Common myeloid progenitor, CD34-positive (primary cell): ENCODE data around the gene OTOF. TPM values are rescaled to one million over a fixed set of nuclear protein-coding genes. Genes with fewer than 3 reads are reported as not detected.

Experiments
- CTCF ChIA-PET: fragments of 350-600 bp; sonication (Branson Sonifier 250); formaldehyde crosslinking; loops from one replicate; lab custom pipeline; 2021; ENCODE audit warnings: antibody characterized with exemption; lab: Charles Lee
- POLR2A ChIA-PET: fragments of 350-600 bp; sonication (Branson Sonifier 250); formaldehyde crosslinking; loops from one replicate; lab custom pipeline; 2021; ENCODE audit warnings: antibody characterized with exemption; lab: Charles Lee
- DNase-seq, 3 donors: peaks; one replicate each; pipeline versions ENCODE4 v3.0.0 to v3.0.0-alpha.2; 2013
- H3K27ac ChIP-seq, 2 experiments: 1 replicate in 1 of 2; 2 replicates in 1 of 2; pipeline ENCODE4 v1.7.0; 2013; ENCODE audit warnings: inconsistent platforms in 2 of 2, low read length in 2 of 2, mild to moderate bottlenecking in 2 of 2, low read depth in 1 of 2, moderate library complexity in 1 of 2; ENCODE audit not compliant: severe bottlenecking in 2 of 2, insufficient read depth in 1 of 2, poor library complexity in 1 of 2
- H3K27me3 ChIP-seq, 5 experiments: replicated peaks in 2 of 5; 1 replicate in 3 of 5; 2 replicates in 2 of 5; pipeline versions ENCODE4 v1.6.1 to v1.7.0; 2013; ENCODE audit warnings: low read length in 4 of 5, mild to moderate bottlenecking in 2 of 5, moderate library complexity in 2 of 5, inconsistent platforms in 1 of 5; ENCODE audit not compliant: insufficient read depth in 5 of 5, control insufficient read depth in 4 of 5
- H3K36me3 ChIP-seq, 4 experiments: 1 replicate in 2 of 4; 2 replicates in 2 of 4; pipeline versions ENCODE4 v1.6.1 to v1.7.0; 2013; ENCODE audit warnings: low read length in 3 of 4, control low read depth in 1 of 4, mild to moderate bottlenecking in 1 of 4; ENCODE audit not compliant: control insufficient read depth in 4 of 4, insufficient read depth in 4 of 4
- H3K4me1 ChIP-seq, 4 experiments: 1 replicate in 3 of 4; 2 replicates in 1 of 4; pipeline versions ENCODE4 v1.6.1 to v1.7.1; 2013; ENCODE audit warnings: low read length in 3 of 4, mild to moderate bottlenecking in 3 of 4, control low read depth in 1 of 4, inconsistent platforms in 1 of 4, moderate library complexity in 1 of 4; ENCODE audit not compliant: control insufficient read depth in 4 of 4, insufficient read depth in 4 of 4; ENCODE audit errors: control extremely low read depth in 1 of 4
- H3K4me3 ChIP-seq, 7 experiments: 1 replicate in 4 of 7; 2 replicates in 3 of 7; pipeline versions ENCODE4 v1.5.1 to v1.7.0; 2013; ENCODE audit warnings: mild to moderate bottlenecking in 7 of 7, low read length in 6 of 7, moderate library complexity in 6 of 7, inconsistent platforms in 2 of 7, low read depth in 2 of 7, control low read depth in 1 of 7; ENCODE audit not compliant: insufficient read depth in 4 of 7, control insufficient read depth in 1 of 7; ENCODE audit errors: extremely low read depth in 1 of 7
- H3K9me3 ChIP-seq, 5 experiments: 1 replicate in 4 of 5; 2 replicates in 1 of 5; pipeline versions ENCODE4 v1.6.1 to v1.7.1; 2013; ENCODE audit warnings: low read length in 4 of 5, mild to moderate bottlenecking in 2 of 5, inconsistent platforms in 1 of 5, low read depth in 1 of 5, moderate library complexity in 1 of 5; ENCODE audit not compliant: control insufficient read depth in 4 of 5, insufficient read depth in 2 of 5; ENCODE audit errors: control extremely low read depth in 1 of 5
- WGBS: methylation state at CpG from one replicate; pipeline ENCODE4 v1.1.5; 2013; ENCODE audit not compliant: insufficient coverage; 5-methylcytosine and 5-hydroxymethylcytosine counted together
- polyA plus RNA-seq: library from polyadenylated mRNA; unstranded; fragments of 120-200 nt; gene quantifications from one replicate; pipeline ENCODE4 v1.2.1, GENCODE V29; 2013

The OTOF gene
- polyA plus RNA-seq, result 0.04 TPM

DNA sequence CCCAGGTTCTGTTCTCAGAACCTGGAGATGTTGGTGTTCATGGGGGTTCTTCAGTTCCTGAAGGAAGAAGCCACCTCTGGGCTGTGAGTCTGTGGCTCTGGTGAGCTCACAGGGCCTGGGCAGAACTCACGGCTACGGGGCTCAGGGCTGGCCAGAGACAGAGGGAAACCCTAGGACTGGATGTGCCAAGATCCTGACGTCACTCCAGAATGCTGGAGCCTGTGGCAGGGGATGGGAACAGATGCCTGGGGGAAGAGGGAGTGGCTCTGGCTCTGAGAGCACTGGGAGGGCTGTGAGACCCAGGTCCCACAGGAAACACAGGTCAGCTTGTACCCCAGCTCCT is at the start of gene OTOF:
OTOF (minus strand) TSS at position 214 of the 343 bp plus-strand sequence.
- DNase-seq, result no peak
- 82% methylated on average over 3 of the region's 3 CpGs for WGBS
- ChIA-PET CTCF (no interaction called here), POLR2A (interaction anchor here (0.6 kb wide), 1 partner anchor 619 kb away, joined by 3 read pairs; no protein-coding TSS in a partner anchor)
- no peaks in the 10 kb centered on the region for H3K9me3 ChIP-seq
- H3K4me3 ChIP-seq, result peak within 1 kb of the TSS in 1 of 7 experiments; percentile 1
- no peaks in the 10 kb centered on the region for H3K27me3 ChIP-seq
- peaks cover 0 to 8% (median 5%) of the 10 kb centered on the region in 4 experiments for H3K4me1 ChIP-seq
- no peak within 1 kb of the TSS for H3K27ac ChIP-seq
- H3K36me3 ChIP-seq, result no peaks in the 10 kb centered on the region

DNA sequence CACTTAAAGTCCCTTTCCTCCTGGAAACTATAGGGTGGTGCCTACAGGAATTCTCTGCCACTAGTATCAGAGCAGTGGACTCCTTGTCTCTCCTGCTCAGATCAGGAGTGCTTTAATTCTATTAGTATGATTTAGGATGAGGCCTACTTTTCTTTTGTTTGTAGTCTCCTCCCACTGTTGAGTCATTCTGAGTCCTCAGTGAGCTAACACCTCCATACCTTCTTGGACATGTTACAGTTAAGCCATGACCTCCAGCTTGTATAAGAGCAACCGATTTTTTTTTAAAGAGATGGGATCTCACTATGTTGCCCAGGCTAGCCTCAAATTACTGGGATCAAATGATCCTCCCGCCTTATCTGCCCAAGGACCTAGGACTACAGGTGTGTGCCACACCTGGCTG is 48.7 kb upstream of the OTOF start:
- no peak overlapping the region for H3K27ac ChIP-seq
- H3K4me3 ChIP-seq, result no peak overlapping the region
- CTCF ChIA-PET, result interaction anchor here (1.5 kb wide), 1 partner anchor 14 kb away, joined by 3 read pairs; no protein-coding TSS in a partner anchor
- H3K4me1 ChIP-seq, result peaks cover 0 to 9% (median 6%) of the 10 kb centered on the region in 4 experiments
- no peaks in the 10 kb centered on the region for H3K9me3 ChIP-seq
- POLR2A ChIA-PET, result no interaction called here
- no peak for DNase-seq
- no peaks in the 10 kb centered on the region for H3K36me3 ChIP-seq
- WGBS, result 100% methylated on average over 2 of the region's 2 CpGs
- H3K27me3 ChIP-seq, result peaks cover 0 to 2% (median 0%) of the 10 kb centered on the region in 5 experiments

DNA sequence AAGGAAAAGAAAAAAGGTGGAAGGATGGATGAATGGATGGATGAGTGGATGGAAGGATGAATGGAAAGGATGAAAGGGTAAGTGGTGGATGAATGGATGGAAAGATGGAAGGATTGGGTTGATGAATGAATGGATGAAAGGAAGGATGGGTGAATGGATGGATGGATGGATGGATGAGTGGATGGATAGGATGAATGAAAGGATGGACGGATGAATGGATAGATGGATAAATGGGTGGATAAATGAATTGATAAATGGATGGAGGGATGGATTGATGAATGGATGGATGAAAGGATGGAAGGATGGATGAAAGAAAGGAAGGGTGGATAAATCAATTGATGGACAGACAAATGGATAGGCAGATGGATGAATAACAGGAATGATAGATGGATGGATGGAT is 48.2 kb upstream of the OTOF start:
- WGBS, result 100% methylated on average over 1 of the region's 1 CpG
- CTCF ChIA-PET, result interaction anchor here (1.5 kb wide), 1 partner anchor 14 kb away, joined by 3 read pairs; no protein-coding TSS in a partner anchor

DNA sequence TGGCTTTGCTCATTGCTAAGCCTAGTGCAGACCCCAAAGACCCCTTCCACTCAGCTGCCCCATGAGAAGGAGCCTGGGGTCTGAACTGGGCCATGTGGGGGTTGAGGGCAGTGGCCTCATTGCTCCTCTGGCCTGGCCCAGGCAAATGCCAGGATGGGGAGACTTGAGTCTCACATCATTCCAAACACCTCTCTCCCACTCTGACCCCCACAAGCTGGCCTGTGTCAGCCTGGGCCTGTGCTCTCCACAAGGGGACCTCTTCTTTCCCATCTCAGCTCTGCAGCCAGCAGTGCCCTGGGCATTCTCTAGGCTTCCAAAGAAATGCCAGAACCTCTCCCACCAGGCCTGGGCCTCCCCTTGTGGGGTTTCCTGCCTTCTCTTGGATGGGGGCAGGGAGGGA is 45.8 kb upstream of the OTOF start:
- no peak for DNase-seq
- Histone ChIP-seq H3K27me3 (peaks cover 0 to 9% (median 0%) of the 10 kb centered on the region in 5 experiments), H3K36me3 (no peaks in the 10 kb centered on the region), H3K27ac (no peak overlapping the region), H3K9me3 (no peaks in the 10 kb centered on the region), H3K4me3 (no peak overlapping the region), H3K4me1 (peaks cover 0 to 12% (median 9%) of the 10 kb centered on the region in 4 experiments)
- ChIA-PET POLR2A (no interaction called here), CTCF (interaction anchor here (1.2 to 1.5 kb wide), 2 partner anchors 56 to 82 kb away, joined by 3 read pairs; no protein-coding TSS in a partner anchor)

More for the DNA sequence above, 48.2 kb upstream of the OTOF start:
- H3K27me3 ChIP-seq, result peaks cover 0 to 2% (median 0%) of the 10 kb centered on the region in 5 experiments
- H3K27ac ChIP-seq, result no peak overlapping the region
- POLR2A ChIA-PET, result no interaction called here
- DNase-seq, result no peak
- no peaks in the 10 kb centered on the region for H3K36me3 ChIP-seq
- H3K4me3 ChIP-seq, result no peak overlapping the region
- no peaks in the 10 kb centered on the region for H3K9me3 ChIP-seq
- peaks cover 0 to 9% (median 6%) of the 10 kb centered on the region in 4 experiments for H3K4me1 ChIP-seq

DNA sequence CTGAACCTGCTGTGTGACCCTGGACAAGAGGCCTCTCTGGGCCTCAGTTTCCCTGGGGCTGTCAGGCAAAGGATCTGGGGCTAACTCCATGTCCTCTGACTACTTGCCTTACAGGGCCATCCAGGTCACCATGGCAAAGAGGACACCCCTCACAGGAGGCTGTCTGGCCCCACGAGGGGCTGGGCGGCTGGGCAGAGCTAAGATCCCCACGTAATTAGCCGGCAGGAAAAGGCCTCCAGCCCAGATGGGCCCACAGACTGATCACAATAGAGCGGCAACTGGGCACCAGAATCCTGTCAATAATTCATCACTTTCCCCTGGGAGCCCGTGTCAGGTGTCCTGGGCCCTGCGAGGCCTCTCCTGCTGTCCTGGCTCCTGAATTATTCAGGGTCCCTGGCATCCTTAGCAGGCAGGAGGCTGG is 44.8 kb upstream of the OTOF start:
- peaks cover 0 to 9% (median 0%) of the 10 kb centered on the region in 5 experiments for H3K27me3 ChIP-seq
- CTCF ChIA-PET, result interaction anchor here (1.0 to 4.0 kb wide), 5 partner anchors 9 to 55 kb away, joined by 3 to 25 read pairs (median 3); no protein-coding TSS in a partner anchor
- WGBS, result 96% methylated on average over 7 of the region's 7 CpGs

DNA sequence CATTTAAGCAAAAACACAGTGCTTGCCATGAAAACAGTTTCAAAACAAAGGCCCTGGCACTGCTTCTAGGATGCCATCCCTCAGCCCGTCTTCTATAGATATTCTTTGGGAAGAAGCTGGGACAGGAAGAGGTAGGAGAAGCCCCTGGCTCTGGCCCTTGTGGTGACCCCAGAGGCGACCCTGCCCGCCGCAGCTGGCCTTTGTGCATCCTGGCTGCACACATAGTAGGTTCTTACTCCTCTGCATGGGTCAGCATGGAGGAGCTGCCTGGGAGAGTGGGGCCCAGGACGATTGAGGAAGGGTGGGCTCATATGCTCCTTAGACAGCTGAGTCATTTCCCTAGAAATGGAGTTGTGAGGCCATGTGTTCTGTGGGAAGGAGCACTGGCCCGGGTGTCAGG is 44.4 kb upstream of the OTOF start:
- CTCF ChIA-PET, result interaction anchor here (1.0 to 4.0 kb wide), 5 partner anchors 9 to 55 kb away, joined by 3 to 25 read pairs (median 3); no protein-coding TSS in a partner anchor

More for the DNA sequence above, 44.8 kb upstream of the OTOF start:
- POLR2A ChIA-PET, result no interaction called here
- no peaks in the 10 kb centered on the region for H3K36me3 ChIP-seq
- H3K9me3 ChIP-seq, result no peaks in the 10 kb centered on the region
- no peak overlapping the region for H3K27ac ChIP-seq
- DNase-seq, result no peak
- H3K4me3 ChIP-seq, result no peak overlapping the region
- H3K4me1 ChIP-seq, result peaks cover 0 to 12% (median 9%) of the 10 kb centered on the region in 4 experiments

DNA sequence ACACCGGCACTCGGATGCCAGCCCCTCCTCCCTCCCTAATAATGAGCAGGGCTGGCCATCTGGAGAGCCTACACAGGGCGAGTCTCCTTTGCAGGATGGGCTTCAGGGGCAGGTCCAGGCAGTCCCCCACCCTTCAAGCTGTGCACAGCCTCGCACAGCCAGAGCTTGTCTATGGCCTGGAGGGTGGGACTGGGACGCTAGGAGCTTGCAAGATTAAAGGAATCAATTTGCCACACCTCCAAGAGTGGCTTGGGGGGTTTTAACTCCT is 43.9 kb upstream of the OTOF start:
- Histone ChIP-seq H3K36me3 (no peaks in the 10 kb centered on the region), H3K27me3 (peaks cover 0 to 7% (median 0%) of the 10 kb centered on the region in 5 experiments), H3K9me3 (no peaks in the 10 kb centered on the region), H3K4me3 (no peak overlapping the region), H3K27ac (no peak overlapping the region), H3K4me1 (peaks cover 0 to 12% (median 9%) of the 10 kb centered on the region in 4 experiments)
- no peak for DNase-seq
- ChIA-PET CTCF (interaction anchor here (1.4 to 4.0 kb wide), 3 partner anchors 10 to 55 kb away, joined by 3 to 25 read pairs (median 6); no protein-coding TSS in a partner anchor), POLR2A (no interaction called here)
- 100% methylated on average over 3 of the region's 5 CpGs for WGBS

More for the DNA sequence above, 44.4 kb upstream of the OTOF start:
- POLR2A ChIA-PET, result no interaction called here
- H3K4me3 ChIP-seq, result no peak overlapping the region
- peak in 2 of 3 donors; percentile 17 to 20 for DNase-seq
- WGBS, result 65% methylated on average over 6 of the region's 6 CpGs
- H3K9me3 ChIP-seq, result no peaks in the 10 kb centered on the region
- peaks cover 0 to 8% (median 0%) of the 10 kb centered on the region in 5 experiments for H3K27me3 ChIP-seq
- peaks cover 0 to 12% (median 9%) of the 10 kb centered on the region in 4 experiments for H3K4me1 ChIP-seq
- no peak overlapping the region for H3K27ac ChIP-seq
- no peaks in the 10 kb centered on the region for H3K36me3 ChIP-seq
